NOMO-1 treated with DMSO at 0.1 percent for 48 hours (cell line): ENCODE data around the gene THUMPD2.
"Not testable (repeated sequence)": the region's sequence is repeated elsewhere in the genome, so short reads cannot be mapped to it uniquely, and the experiment has no call there.

Source experiments
- DNase-seq: peaks from one replicate; lab custom pipeline; 2025; ENCODE audit not compliant: unreplicated experiment; lab: John Stamatoyannopoulos, UW

THUMPD2 gene

DNA sequence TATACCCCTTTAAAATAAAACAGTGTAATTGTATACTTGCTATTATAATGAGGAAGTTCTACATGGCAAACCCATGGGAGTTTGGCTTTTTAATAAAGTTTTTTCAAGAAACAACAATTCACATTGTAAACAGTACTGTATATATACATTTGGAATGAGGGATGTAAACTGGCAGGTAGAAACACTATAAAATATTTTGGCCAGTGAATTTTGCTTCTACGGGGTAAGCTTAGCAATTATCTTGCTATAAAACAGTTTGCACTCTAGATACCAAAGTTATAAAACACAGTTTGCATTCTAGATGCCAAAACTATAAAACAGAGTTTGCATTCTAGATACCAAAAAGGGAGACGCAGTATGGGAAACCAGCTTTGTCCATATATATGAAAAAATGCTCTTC is 16.6 kb downstream of the THUMPD2 start:
- DNase-seq = no peak

DNA sequence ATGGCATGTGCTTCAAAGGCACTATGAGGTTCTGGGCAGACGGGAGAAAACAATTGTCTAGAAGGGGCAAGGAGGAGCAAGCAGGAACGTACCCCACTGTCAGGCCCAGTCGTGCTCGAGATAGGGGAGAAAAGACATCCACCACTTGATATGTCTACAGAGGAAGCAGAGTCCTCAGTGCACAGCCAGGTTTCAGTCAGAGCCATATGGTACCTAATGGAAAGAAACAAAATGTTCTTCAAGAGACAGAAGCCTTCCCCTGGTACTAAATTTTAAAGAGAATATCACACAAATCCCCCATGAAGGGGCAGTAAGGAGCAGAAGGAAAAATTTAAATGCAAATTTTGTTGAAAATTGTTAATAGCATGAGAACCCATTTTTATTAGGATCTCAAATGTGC is 21.9 kb downstream of the THUMPD2 start:
- no peak for DNase-seq

DNA sequence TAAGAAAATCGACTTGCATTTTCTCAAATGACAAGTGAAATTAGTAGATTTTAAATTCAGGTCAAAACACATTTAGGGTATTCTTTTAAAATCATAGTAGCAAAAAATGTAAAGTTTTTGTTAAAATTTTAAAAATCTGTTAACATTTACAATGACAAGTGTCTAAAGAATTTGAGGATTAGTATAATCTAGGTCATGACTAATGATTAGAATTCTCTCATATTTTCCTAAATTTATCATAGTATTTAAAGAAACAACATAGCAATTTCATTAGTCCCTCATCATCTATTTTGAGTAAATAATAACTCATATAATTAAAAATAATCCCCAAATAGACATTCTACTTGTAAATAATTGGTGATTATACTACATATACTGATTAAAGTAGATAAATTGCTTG is 23.6 kb downstream of the THUMPD2 start:
- DNase-seq = no peak

DNA sequence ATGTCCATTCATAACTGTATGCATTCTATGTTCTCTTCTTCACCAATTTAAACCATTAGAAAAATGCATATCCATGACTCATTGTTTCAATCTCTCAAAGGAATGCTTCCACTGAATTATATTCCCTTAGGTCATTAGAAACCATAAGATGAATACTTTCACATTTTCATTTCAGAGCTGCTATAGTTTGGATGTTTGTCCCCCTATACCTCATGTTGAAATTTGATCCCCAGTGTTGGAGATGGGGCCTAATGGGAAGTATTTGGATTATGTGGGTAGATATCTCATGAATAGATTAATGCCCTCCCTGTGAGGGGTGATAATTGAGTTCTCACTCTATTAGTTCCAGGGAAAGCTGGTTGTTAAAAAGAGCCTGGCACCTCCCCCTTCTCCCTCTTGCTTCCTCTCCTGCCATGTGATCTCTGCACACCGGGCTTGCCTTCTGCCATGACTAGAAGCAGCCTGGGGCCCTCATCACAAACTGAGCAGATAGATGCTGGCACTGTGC is 35.7 kb downstream of the THUMPD2 start:
- no peak for DNase-seq

DNA sequence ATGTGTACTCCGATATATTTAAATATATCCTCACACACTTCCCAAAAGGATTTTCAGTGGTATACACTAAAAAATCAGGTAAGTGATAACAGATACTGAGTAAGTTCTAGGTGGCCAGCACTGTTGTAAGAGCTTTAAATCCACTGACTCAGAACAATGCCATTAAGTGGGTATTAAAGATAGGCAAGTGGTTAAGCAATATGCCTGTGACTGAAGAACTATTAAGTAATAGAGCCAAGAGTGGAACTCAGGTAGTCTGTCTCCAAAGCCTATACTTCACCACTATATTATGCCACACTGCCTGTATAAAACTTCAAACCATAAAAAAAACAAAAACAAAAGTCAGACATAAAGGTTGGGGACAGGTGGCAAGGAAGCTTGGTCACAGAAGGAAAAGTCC is 37.2 kb downstream of the THUMPD2 start:
- DNase-seq = no peak

DNA sequence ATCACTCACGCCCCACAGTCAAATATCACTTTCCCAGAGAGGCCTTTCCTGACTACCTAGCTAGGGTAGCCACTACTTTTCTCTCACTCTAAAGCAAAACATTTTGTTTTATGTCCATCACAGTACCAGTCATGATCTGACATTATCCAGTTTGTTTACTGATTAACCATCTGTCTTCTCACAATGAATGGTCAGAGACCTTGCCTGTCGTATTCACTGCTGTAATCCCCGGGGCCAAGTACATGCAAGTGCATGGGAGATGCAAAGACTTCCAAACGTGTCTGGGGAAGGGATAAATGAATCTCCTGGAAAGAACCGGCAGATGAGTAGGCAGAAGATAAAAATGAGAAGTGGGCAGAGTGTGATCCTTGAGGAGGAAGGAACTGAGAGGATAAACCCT is 39.7 kb downstream of the THUMPD2 start:
- no peak for DNase-seq

DNA sequence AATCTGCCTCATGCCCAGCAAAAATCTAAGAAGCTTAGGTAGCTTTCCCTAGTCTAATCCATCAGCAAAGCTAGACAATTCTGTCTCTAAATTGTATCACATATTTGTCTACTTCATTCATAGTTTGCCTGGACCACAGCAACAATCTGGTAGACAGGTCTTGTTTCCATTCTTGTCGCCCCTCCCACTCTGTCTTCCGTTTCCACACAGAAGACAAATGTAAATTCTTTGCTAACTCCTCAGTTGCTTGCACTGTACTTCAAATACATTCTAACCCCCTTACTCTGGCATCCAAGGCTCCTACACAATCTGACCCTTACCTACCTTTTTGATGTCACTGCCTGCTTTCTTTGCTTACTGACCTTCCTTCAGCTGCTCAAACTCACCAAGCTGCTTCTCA is 40.1 kb downstream of the THUMPD2 start:
- DNase-seq = no peak

DNA sequence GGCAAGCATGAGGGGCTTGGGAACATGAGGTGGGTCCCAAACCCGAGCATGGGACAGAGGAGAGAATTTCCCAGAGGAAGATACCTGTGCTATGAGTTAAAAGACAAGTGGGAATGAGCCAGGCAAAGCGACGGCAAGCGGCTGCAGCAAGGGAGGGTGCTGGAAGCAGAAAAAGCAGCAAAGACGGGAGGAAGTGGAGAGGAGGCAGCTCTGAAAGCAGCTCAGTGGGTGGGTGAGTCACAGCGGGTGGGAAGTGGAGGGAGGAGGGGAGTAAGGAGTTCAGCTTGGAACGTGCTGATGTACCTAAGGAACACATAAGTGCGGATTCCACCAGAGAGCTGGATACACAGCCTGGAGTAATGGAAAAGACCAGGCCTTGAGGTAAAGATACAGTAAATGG is 41.4 kb downstream of the THUMPD2 start:
- DNase-seq = no peak

DNA sequence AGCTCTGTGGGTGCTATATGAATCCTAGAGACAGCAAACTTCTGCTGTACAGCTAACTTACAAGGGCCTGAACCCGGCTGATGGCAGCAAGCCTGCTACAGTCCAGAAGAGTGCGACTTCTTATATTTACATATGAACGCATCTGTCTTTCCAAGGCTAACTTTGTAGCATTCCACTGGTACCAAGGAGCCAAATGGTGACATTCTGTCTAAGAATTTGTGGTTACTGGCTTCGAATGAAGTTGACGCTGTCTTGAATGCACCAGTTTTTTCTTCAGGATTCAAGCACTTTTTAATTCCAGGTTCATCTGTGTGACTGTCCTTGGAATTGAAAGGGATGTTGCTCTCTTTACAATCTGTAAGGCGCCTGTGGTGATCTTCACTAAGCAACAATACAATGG is 42.4 kb downstream of the THUMPD2 start:
- no peak for DNase-seq

DNA sequence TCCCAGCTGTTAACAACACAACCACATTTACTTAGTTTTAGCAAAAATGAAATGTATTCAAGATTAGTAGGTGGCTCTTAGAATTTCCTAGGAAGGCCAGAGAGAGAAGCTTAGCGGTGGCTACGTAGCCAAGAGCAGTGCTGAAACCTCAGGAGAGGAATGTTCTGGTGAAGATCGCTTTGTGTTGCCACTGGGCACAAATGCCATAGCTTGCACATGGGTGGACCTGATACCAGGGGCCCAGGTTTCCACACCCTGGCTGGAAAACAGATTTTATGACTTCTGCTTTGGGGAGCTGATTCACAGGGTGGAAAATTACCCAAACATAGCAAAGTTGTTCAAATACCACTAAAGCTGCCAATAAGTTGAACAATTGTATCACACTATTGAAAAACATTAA is 43.4 kb downstream of the THUMPD2 start:
- peak; percentile 6 for DNase-seq

DNA sequence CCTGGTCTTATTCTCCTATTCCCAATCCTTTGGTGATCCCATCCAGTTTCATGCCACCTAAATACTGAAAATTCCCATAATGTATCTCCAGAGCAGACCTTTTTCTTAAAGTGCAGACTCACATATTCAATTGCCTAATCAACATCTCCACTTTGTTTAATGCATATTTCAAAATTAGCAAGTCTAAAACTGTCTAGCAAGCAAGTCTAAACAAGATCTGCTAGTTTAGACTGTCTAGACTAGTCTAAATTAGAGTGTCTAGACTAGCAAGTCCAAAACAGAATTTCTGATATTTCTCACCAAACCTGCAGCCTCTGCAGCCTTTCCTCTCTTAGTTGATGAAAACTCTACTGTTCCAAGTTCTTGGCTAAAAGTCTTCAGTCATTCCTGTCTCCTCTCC is 44.6 kb downstream of the THUMPD2 start:
- DNase-seq = no peak

DNA sequence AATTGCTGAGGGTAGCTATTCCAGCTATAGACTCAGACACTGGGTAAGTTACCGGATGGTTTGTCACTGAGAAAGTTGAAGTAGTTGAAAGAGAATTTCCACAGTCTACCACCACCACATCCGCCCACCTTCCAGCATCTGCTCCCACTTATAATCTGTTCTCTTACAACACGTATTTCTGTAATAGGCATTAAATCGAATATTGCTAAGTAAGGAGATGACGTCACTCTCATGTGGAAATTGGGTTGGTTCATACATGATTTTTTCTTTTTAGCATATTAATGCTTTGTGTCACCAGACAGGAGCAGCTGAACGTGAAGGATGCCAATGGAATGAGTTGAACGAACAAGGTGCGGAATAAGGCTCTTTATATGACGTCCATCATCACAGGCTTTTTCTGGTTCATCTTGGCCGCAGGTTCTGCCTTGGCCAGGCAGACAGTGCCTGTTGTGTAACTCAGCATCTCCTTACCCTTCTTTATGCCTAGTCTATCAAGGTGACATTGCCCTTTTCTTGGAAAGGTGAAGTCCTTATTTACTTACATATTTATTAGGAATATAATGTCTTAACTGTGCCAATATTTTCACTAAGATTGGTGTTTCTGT is 45.9 kb downstream of the THUMPD2 start:
- no peak for DNase-seq

DNA sequence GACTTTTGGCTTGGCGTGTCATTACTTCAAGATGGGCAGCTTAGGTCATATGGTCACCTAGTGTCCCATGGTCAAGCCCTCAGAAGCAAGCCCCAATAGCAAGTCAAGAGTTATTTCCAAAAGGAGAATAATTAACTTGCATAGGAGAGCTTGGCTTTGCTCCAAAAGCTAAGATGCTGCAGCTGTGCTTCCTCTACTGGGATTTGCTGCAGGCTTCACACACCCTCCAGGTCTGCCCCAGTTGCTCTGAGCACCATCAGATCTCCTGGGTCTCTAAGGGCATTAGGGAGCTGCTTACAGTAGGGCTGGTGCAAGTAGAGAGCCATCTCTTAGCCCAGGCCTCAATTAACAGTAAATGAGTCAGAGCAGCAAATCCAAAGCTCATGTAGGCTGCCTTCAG is 46.6 kb downstream of the THUMPD2 start:
- no peak for DNase-seq

DNA sequence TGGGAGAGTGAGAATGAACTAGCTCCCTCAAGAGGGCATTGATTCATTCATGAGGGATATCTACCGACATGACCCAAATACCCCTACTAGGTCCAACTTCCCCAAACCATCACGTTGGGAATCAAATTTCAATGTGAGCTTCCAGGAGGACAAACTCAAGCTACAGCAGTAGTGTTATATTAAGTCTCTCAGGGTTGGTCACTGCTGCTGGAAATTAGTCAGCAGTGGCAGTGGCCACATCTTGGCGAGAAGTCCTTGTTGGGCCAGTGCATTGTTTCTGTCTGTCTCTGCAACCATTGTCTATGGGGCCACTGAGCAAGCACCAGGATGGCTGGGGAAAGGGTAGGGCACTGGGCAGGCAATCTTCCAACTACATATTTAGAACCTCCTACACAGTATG is 47.5 kb downstream of the THUMPD2 start:
- DNase-seq = no peak

DNA sequence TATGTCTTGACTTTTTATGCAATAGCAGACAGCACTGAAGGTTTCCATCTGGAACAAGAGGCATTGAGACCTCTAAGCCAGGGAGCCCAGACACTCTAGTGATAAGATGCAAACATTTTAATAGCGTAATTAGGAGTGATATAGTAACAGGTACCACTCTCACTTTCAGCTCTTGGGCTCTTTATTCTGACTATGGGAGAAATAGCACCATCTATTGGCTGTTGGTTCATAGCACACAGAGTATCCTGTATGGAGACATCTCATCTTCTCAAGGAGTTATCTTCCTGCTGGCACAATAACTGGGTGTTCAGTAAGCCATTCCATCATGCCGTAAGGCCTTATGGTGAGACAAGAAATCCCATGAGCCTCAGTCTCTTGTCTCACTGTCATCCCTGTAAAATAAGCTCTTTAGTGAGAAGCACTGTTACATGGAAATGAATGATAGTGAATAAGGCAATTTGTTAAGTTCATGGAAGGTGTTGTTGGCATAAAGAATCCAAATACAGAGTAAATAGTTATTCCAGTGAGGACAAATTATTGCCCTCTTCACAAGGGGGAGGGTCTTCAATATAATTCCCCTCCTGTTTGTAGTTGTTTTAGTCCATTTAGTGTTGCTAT is 48.3 kb downstream of the THUMPD2 start:
- DNase-seq = peak; percentile 36

DNA sequence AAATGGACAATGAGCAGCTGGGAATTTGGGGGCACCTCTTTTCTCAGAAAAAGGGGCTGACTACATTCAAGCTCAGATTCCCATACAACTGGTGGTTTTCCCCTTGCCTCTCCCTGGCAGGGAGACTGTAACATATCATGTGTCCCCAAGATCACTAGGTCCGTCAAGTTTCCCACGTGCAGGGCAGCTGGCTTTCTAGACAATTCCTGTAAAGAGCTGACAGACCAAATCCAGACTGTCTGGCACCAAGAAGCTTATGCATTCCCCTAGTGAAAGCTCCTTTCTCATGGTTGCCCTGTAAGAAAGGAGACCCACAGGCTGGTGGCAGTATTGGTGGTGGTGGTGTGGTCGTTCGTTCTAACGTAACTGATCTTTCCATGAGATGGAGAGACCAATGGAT is 48.8 kb downstream of the THUMPD2 start:
- DNase-seq = no peak

DNA sequence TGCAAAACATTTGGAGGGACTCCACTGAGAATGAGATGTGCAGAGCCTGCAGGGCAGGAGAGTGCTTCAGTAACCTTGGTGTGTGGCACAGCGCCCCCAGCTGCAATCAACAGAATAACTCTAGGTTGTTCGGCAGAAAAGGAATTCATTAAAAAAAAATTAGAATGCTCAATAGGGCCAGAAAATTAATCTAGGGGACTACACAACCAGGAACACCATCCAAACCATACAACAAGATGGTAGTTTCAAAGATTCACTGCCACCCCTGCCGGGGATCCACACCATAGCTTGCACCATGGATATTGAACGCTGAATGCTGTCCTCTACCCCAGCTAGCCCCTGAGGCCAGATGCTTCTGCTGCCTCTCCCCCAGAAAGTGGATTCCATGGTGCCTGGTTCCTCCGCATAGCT is 50.1 kb downstream of the THUMPD2 start:
- peak; percentile 22 for DNase-seq

DNA sequence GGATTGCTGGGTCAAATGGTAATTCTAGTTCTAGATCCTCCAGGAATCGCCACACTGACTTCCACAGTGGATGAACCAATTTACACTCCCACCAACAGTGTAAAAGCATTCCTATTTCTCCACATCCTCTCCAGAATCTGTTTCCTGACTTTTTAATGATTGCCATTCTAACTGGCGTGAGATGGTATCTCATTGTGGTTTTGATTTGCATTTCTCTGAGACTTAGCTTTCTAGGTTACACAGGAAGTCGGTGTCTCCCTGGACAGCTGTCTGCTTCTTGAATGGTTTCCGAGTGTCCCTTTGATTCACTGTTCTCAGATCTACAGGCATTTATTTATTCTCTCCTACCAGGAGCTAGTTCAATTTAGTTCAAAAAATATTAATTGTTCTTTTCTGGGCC is 51.0 kb downstream of the THUMPD2 start:
- not testable (repeated sequence) for DNase-seq

DNA sequence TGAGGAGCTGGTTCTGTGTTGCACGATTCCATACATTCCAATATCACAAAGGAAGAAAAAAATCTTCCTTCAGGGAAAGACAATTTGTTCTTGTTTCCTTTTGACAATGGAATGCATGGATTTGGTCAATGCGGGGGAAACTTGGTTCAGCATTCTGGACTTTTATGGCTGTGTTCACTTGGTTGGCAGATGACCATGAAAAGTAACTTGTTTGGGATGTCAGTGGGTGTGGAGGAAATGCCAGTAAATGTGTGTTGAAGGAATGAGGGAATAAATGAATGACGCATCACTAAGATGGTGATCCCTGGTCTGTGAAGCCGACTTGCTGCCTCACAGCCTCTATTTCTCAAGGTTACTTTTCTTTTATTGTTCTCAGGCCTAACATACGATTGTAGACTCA is 53.7 kb downstream of the THUMPD2 start:
- DNase-seq = no peak

DNA sequence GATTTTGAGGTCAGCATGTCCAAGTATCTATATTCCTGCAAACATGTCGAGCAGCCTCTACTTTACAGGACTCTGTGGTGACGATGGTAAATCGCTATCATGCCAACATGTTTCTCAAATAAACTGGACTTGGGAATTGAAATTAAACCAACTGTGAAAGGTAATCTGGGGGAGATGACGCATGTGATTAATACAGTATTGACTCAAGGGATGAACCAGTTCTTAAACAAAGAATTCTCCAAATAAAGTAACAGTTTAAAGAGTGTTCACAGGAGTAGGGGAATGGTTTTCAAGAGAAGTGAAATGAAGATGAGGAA is 54.3 kb downstream of the THUMPD2 start:
- DNase-seq = no peak

DNA sequence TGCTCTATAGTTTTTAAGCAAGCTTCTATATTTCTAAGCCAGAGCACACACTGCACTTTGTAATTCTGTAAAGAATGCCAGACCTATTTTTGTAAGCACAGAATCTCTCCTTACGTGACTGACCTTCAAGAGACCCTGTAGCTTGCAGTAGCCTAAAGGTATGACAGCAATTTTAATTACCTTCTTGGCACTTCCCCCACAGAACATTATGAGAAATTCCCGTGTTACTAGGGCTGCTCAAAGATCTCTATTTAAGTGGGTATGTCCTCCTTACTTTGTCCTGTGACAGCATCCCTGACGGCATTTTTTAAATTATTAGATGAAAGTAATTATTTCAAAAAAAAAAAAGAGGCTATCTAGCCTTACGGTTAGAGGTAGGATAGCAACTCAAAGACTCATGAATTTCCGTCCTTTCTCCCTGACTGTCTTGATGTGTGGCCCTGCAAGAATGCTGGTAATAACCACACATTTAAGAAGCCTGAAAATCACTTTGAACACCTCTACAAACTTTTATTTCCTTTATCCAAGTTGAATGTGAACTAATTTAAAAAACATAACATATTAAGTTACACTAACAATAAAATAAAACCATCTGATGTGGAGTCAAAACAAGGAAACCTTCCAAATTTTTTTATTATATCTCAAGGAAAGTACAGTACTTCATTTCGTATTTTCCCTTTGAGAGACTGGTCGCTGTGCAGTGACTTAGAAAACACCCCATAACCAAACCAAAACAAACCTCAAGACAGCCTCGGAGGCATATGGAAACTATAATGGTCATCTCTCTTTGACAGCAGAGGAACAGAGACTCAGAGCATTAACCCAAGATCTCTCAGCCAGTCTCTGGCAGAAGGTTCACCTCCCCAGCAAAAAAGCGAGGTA is 54.9 kb downstream of the THUMPD2 start:
- no peak for DNase-seq

DNA sequence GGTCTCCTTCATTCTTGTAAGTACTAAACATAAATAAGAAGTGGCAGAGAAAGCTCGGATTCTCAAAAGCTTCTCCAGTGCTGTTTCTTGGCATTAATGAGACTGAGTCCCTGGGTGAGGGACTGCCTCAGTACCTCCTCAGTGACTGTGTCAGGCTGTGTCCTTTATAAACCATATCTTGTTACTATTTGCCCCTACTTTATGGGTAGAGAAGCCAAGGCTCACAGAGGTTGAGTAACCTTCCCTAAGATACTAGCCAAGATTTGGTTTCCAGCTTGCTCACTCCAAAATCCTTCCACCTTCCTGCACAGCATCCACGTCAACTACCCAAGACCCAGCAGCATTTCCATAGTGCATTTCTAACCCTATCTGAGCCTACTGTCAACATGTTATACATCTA is 55.6 kb downstream of the THUMPD2 start:
- DNase-seq = no peak
